Midbrain (tissue), 1 donor: ENCODE data around the gene BCAS4.
"Not testable (repeated sequence)": the region's sequence is repeated elsewhere in the genome, so short reads cannot be mapped to it uniquely, and the experiment has no call there.

Source experiments
- DNase-seq: peaks from one replicate; lab custom pipeline; 2025; lab: John Stamatoyannopoulos, UW

Gene BCAS4

GRCh38 chr20:50799176-50799889, 4.5 kb downstream of the BCAS4 start:
- no peak for DNase-seq

GRCh38 chr20:50799890-50800550, 5.2 kb downstream of the BCAS4 start:
- DNase-seq = no peak

DNA sequence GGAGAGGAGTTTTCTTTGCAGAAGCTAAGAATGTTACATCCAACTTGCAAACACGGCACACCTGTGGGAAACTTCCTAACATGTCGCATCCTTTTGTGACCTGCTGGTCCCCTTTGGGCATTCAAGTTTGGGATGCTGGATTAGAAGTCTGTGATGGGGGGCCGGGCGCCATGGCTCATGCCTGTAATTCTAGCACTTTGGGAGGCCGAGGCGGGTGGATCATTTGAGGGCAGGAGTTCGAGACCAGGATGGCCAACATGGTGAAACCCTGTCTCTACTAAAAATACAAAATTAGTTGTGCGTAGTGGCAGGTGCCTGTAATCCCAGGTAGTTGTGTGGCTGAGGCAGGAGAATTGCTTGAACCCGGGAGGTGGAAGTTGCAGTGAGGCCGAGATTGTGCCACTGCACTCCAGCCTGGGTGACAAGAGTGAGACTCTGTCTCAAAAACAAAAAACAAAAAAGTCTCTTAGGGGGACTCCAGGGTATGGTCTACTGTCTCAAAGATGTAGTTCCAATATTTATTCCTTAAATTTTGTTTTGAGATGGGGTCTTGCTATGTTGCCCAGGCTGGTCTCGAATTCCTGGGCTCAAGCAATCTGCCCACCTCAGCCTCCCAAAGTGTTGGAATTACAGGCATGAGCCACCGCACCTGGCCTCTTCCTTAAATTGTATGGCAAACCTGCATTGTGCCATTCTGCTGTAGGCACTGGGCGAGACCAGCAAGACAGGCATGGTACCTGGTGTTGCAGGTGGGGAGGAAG, 6.3 kb downstream of the BCAS4 start:
- not testable (repeated sequence) for DNase-seq

- no peak for DNase-seq
These were observed 6.9 kb downstream of the BCAS4 start for GRCh38 chr20:50801747-50802125.

GRCh38 chr20:50802289-50802688, 7.4 kb downstream of the BCAS4 start:
- no peak for DNase-seq

- DNase-seq = no peak
These were observed 9.8 kb downstream of the BCAS4 start for GRCh38 chr20:50804437-50805348.

- DNase-seq = no peak
These were observed 10.5 kb downstream of the BCAS4 start for GRCh38 chr20:50805349-50805684.

GRCh38 chr20:50806126-50806768, 11.4 kb downstream of the BCAS4 start:
- DNase-seq = no peak

GRCh38 chr20:50810063-50810462, 15.2 kb downstream of the BCAS4 start:
- no peak for DNase-seq

DNA sequence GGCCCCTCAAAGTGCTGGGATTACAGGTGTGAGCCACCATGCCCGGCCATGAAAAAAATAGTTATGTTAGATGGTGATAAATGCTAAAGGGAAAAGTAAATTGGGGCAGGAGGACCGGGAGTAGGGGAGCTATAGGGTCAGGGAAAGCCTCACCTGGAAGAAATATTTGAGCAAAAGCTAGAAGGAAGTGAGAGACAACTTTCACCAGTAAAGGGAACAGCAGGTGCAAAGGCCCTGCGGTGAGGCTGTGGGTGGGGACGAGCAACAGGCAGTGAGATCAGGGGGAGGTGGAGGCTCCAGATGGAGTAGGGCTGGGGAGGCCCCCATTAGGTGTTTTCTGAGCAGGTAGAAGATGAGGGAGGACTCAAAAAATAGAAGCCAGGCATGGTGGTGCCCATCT, 16.0 kb downstream of the BCAS4 start:
- no peak for DNase-seq

- no peak for DNase-seq
These were observed 18.3 kb downstream of the BCAS4 start for GRCh38 chr20:50813101-50813643.

- no peak for DNase-seq
These were observed 18.9 kb downstream of the BCAS4 start for GRCh38 chr20:50813801-50814200.

DNA sequence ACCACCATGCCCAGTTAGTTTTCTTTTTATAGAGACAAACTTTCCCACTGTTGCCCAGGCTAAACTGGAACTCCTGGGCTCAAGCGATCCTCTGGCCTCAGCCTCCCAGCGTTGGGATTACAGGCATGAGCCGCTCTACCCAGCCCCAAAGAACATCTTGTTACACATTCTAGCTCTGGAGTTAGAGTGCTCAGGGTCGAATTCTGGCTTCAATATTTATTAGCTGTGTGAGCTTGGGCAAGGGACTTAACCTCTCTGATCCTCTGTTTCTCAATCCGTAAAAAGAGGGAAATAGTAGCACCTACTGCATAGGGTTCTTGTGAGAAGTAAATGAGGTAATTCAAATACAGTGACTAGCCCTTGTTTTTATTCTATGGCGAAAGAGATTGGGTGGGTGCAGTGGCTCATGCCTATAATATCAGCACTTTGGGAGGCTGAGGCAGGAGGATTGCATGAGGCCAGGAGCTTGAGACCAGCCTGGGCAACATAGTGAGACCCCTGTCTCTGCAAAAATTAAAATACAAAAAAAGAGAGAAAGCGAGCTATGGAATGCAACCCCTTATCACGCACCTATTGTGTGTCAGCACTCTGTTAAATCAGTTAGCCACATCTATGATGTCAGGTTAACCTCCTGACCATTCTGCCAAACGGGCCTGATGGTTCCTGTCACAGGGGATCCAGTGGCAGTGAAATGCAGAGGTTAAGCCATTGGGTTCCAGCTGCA, 19.7 kb downstream of the BCAS4 start:
- DNase-seq = no peak

DNA sequence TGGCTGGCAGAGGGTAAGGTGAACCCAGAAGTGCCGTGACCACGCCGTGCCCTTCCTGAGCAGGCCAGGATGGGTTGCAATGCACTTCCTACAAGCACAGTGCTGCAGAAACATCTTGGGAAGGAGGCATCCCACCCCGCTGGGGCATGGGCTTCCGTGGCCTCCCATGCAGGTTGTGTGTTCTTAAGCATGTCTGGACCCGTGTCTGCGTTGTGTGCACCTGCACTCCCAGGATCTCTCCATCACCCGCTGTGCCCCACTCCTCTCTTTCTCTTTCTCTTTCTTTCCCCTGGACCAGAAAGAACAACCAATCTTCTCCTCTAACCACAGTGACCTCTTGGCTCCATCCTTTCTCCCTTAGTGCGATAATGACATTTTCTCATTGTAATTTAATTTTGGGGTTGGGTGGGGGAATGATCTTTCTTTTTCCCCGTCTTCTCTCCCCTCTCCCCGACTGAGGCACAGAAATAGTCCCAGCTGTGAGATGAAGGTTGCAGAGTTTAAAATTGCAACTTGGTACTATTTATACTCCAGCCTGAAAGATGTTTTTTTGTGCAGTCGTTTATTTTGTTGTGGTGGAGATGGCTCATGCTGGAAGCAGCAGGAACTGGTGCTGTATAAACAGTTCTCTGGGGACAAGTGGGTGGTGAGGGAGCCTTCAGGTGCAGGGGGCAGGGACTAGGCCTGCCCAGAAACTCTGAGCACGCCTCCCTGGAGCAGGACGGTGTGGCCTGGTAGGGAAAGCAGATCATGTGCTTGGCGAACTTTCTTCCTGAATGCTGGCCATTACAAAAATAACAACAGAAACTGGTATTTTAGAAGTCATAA, 20.5 kb downstream of the BCAS4 start:
- no peak for DNase-seq

- no peak for DNase-seq
These were observed 22.9 kb downstream of the BCAS4 start for GRCh38 chr20:50817776-50818172.

DNA sequence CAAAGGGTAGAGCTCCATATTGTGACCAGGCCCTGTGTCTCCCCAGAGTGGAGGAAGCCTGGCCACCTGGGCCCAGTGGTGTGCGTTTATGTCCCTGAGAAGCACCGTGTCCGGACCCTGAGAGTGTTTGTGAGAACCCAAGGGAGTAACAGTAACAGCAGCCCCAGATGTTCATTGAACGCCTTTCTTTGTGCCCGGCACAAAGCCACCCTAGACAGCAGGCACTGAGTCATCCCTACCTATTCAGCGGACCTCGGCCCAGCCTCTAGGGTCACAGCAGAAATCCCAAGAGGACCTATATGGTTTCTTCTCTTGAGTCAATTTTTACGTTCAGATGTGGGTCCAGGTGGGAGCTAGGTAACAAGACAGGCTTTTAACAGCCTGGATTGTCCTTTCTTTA, 24.5 kb downstream of the BCAS4 start:
- no peak for DNase-seq

- no peak for DNase-seq
These were observed 25.8 kb downstream of the BCAS4 start for GRCh38 chr20:50820515-50821256.

DNA sequence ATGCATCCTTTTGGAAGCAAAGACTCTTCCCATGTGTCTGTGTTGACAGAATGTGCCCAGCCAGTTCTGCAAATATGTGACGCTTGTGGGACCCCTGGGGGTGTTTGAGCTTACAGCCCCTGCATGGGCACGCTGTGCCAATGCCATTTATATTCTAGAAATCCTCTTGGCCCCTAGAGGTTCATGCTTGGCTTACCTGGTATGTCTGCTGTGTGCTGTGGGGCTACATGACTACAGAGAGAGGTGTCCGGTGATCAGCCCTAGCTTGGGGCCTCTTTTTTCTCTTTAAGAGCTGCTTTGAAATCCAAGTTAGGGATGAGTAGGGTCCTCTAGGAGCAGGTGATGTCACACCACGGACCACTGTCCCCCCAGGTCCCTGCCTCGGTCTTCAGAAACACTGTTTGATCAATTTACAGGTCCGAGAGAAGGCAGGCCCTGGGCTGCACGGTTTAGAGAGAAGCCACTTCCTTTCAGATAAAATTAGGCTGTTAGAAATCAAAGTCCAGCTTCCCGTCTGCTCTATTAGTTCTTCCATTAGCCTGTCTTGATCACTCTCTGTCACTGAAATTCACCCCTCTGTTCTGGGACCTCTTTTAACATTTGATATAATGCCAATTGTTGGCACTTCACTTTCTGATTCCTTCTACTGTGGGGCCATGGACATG, 26.5 kb downstream of the BCAS4 start:
- no peak for DNase-seq
